ENCODE results near the gene FBXO3.

Gene FBXO3

GRCh38 chr11:33787076-33787475, 12.8 kb upstream of the FBXO3 start:
- Histone ChIP-seq H3K36me3 (ENCODE audit: insufficient read depth, low read length) (no peaks in the 10 kb centered on the region), H2AFZ (ENCODE audit: low read length, unreplicated experiment) (no peak overlapping the region)

GRCh38 chr11:33785609-33786008, 11.3 kb upstream of the FBXO3 start:
- Histone ChIP-seq H2AFZ (ENCODE audit: low read length, unreplicated experiment) (no peak overlapping the region), H3K36me3 (ENCODE audit: insufficient read depth, low read length) (no peaks in the 10 kb centered on the region), H3K4me3 (ENCODE audit: low read depth, low read length) (no peak overlapping the region), H3K79me2 (ENCODE audit: control insufficient read depth, insufficient read depth, low read length, unreplicated experiment) (no peaks in the 10 kb centered on the region), H3K27ac (ENCODE audit: low read depth, low read length) (no peak overlapping the region), H3K4me1 (ENCODE audit: control insufficient read depth, insufficient read depth, low read length, unreplicated experiment) (no peaks in the 10 kb centered on the region), H3K27me3 (ENCODE audit: insufficient read depth, low read length) (no peaks in the 10 kb centered on the region)

More at GRCh38 chr11:33787076-33787475, 12.8 kb upstream of the FBXO3 start:
- H3K79me2 ChIP-seq (ENCODE audit: control insufficient read depth, insufficient read depth, low read length, unreplicated experiment) = no peaks in the 10 kb centered on the region
- no peak overlapping the region for H3K4me3 ChIP-seq (ENCODE audit: low read depth, low read length)
- H3K27ac ChIP-seq (ENCODE audit: low read depth, low read length) = no peak overlapping the region
- H3K27me3 ChIP-seq (ENCODE audit: insufficient read depth, low read length) = no peaks in the 10 kb centered on the region
- no peaks in the 10 kb centered on the region for H3K4me1 ChIP-seq (ENCODE audit: control insufficient read depth, insufficient read depth, low read length, unreplicated experiment)

GRCh38 chr11:33779849-33780528, 5.7 kb upstream of the FBXO3 start:
- Histone ChIP-seq H3K27me3 (ENCODE audit: insufficient read depth, low read length) (no peaks in the 10 kb centered on the region), H3K4me1 (ENCODE audit: control insufficient read depth, insufficient read depth, low read length, unreplicated experiment) (peaks cover 16% of the 10 kb centered on the region), H3K27ac (ENCODE audit: low read depth, low read length) (no peak overlapping the region), H3K4me3 (ENCODE audit: low read depth, low read length) (no peak overlapping the region), H3K79me2 (ENCODE audit: control insufficient read depth, insufficient read depth, low read length, unreplicated experiment) (no peaks in the 10 kb centered on the region), H2AFZ (ENCODE audit: low read length, unreplicated experiment) (peak overlapping the region; percentile 48), H3K36me3 (ENCODE audit: insufficient read depth, low read length) (no peaks in the 10 kb centered on the region)

- no peaks in the 10 kb centered on the region for H3K27me3 ChIP-seq (ENCODE audit: insufficient read depth, low read length)
- H3K27ac ChIP-seq (ENCODE audit: low read depth, low read length) = no peak overlapping the region
- no peaks in the 10 kb centered on the region for H3K36me3 ChIP-seq (ENCODE audit: insufficient read depth, low read length)
- no peak overlapping the region for H3K4me3 ChIP-seq (ENCODE audit: low read depth, low read length)
- no peak overlapping the region for H2AFZ ChIP-seq (ENCODE audit: low read length, unreplicated experiment)
- H3K4me1 ChIP-seq (ENCODE audit: control insufficient read depth, insufficient read depth, low read length, unreplicated experiment) = peaks cover 17% of the 10 kb centered on the region
- H3K79me2 ChIP-seq (ENCODE audit: control insufficient read depth, insufficient read depth, low read length, unreplicated experiment) = peaks cover 6% of the 10 kb centered on the region
Measured at GRCh38 chr11:33778675-33779074, 4.4 kb upstream of the FBXO3 start.

- H2AFZ ChIP-seq (ENCODE audit: low read length, unreplicated experiment) = no peak overlapping the region
- no peak overlapping the region for H3K27ac ChIP-seq (ENCODE audit: low read depth, low read length)
- H3K4me1 ChIP-seq (ENCODE audit: control insufficient read depth, insufficient read depth, low read length, unreplicated experiment) = peaks cover 22% of the 10 kb centered on the region
- H3K36me3 ChIP-seq (ENCODE audit: insufficient read depth, low read length) = no peaks in the 10 kb centered on the region
- H3K79me2 ChIP-seq (ENCODE audit: control insufficient read depth, insufficient read depth, low read length, unreplicated experiment) = peaks cover 13% of the 10 kb centered on the region
- H3K4me3 ChIP-seq (ENCODE audit: low read depth, low read length) = no peak overlapping the region
- no peaks in the 10 kb centered on the region for H3K27me3 ChIP-seq (ENCODE audit: insufficient read depth, low read length)
Measured at GRCh38 chr11:33777906-33778305, 3.6 kb upstream of the FBXO3 start.

- Histone ChIP-seq H3K4me3 (ENCODE audit: low read depth, low read length) (no peak overlapping the region), H2AFZ (ENCODE audit: low read length, unreplicated experiment) (no peak overlapping the region)
Measured at GRCh38 chr11:33775832-33776470, 1.6 kb upstream of the FBXO3 start.

GRCh38 chr11:33775467-33775807, 1.1 kb upstream of the FBXO3 start:
- no peaks in the 10 kb centered on the region for H3K36me3 ChIP-seq (ENCODE audit: insufficient read depth, low read length)
- no peak overlapping the region for H3K27ac ChIP-seq (ENCODE audit: low read depth, low read length)
- H3K79me2 ChIP-seq (ENCODE audit: control insufficient read depth, insufficient read depth, low read length, unreplicated experiment) = peaks cover 28% of the 10 kb centered on the region
- no peaks in the 10 kb centered on the region for H3K27me3 ChIP-seq (ENCODE audit: insufficient read depth, low read length)
- peaks cover 29% of the 10 kb centered on the region for H3K4me1 ChIP-seq (ENCODE audit: control insufficient read depth, insufficient read depth, low read length, unreplicated experiment)
- H3K4me3 ChIP-seq (ENCODE audit: low read depth, low read length) = peak overlapping the region; percentile 99; the same call in 1 of the 2 replicates
- no peak overlapping the region for H2AFZ ChIP-seq (ENCODE audit: low read length, unreplicated experiment)

More at GRCh38 chr11:33775832-33776470, 1.6 kb upstream of the FBXO3 start:
- Histone ChIP-seq H3K27me3 (ENCODE audit: insufficient read depth, low read length) (no peaks in the 10 kb centered on the region), H3K4me1 (ENCODE audit: control insufficient read depth, insufficient read depth, low read length, unreplicated experiment) (peaks cover 30% of the 10 kb centered on the region), H3K36me3 (ENCODE audit: insufficient read depth, low read length) (no peaks in the 10 kb centered on the region), H3K27ac (ENCODE audit: low read depth, low read length) (no peak overlapping the region), H3K79me2 (ENCODE audit: control insufficient read depth, insufficient read depth, low read length, unreplicated experiment) (peaks cover 28% of the 10 kb centered on the region)

GRCh38 chr11:33774736-33775466, 581 bp upstream of the FBXO3 start:
- H3K79me2 ChIP-seq (ENCODE audit: control insufficient read depth, insufficient read depth, low read length, unreplicated experiment) = peaks cover 28% of the 10 kb centered on the region
- H3K4me3 ChIP-seq (ENCODE audit: low read depth, low read length) = peak overlapping the region; percentile 99
- no peaks in the 10 kb centered on the region for H3K27me3 ChIP-seq (ENCODE audit: insufficient read depth, low read length)
- peaks cover 24% of the 10 kb centered on the region for H3K4me1 ChIP-seq (ENCODE audit: control insufficient read depth, insufficient read depth, low read length, unreplicated experiment)
- no peak overlapping the region for H3K27ac ChIP-seq (ENCODE audit: low read depth, low read length)
- H2AFZ ChIP-seq (ENCODE audit: low read length, unreplicated experiment) = peak overlapping the region; percentile 85
- no peaks in the 10 kb centered on the region for H3K36me3 ChIP-seq (ENCODE audit: insufficient read depth, low read length)

- Histone ChIP-seq H3K4me1 (ENCODE audit: control insufficient read depth, insufficient read depth, low read length, unreplicated experiment) (peaks cover 22% of the 10 kb centered on the region), H3K27ac (ENCODE audit: low read depth, low read length) (no peak overlapping the region), H2AFZ (ENCODE audit: low read length, unreplicated experiment) (peak overlapping the region; percentile 96), H3K36me3 (ENCODE audit: insufficient read depth, low read length) (no peaks in the 10 kb centered on the region), H3K27me3 (ENCODE audit: insufficient read depth, low read length) (no peaks in the 10 kb centered on the region), H3K4me3 (ENCODE audit: low read depth, low read length) (peak overlapping the region; percentile 99), H3K79me2 (ENCODE audit: control insufficient read depth, insufficient read depth, low read length, unreplicated experiment) (peaks cover 28% of the 10 kb centered on the region)
Measured at GRCh38 chr11:33773404-33773986, 825 bp downstream of the FBXO3 start.

GRCh38 chr11:33772870-33773269, 1.4 kb downstream of the FBXO3 start:
- H2AFZ ChIP-seq (ENCODE audit: low read length, unreplicated experiment) = no peak overlapping the region
- no peak overlapping the region for H3K27ac ChIP-seq (ENCODE audit: low read depth, low read length)
- H3K27me3 ChIP-seq (ENCODE audit: insufficient read depth, low read length) = no peaks in the 10 kb centered on the region
- peaks cover 28% of the 10 kb centered on the region for H3K79me2 ChIP-seq (ENCODE audit: control insufficient read depth, insufficient read depth, low read length, unreplicated experiment)
- H3K36me3 ChIP-seq (ENCODE audit: insufficient read depth, low read length) = peaks cover 4% of the 10 kb centered on the region; the same call in 1 of the 2 replicates
- H3K4me3 ChIP-seq (ENCODE audit: low read depth, low read length) = peak overlapping the region; percentile 99
- peaks cover 22% of the 10 kb centered on the region for H3K4me1 ChIP-seq (ENCODE audit: control insufficient read depth, insufficient read depth, low read length, unreplicated experiment)
